Measurements from ENCODE around the gene ASAP3.

DNA sequence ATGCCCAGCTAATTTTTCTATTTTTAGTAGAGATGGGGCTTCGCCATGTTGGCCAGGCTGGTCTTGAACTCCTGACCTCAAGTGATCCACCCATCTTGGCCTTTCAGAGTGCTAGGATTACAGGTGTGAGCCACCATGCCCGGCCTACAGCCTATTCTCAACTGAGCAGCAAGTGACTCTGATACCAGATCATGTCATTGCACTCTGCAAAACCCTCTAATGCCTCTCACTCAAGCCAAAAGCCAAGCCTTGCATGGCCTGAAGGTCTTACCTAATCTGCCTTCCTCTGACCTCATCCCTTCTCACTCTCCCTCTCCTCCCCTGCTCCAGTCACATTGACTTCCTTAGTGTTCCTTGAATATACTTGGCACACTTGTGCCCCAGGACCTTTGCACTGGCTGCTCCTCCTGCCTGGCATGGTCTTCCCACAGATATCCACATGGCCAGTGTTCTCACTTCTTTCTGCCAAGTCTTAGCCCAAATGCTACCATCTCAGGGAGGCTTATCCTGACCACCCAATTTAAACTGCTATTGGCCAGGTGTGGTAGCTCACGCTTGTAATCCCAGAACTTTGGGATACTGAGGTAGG is 8.2 kb upstream of the ASAP3 start:
- TF ChIP-seq, protein P1, sequence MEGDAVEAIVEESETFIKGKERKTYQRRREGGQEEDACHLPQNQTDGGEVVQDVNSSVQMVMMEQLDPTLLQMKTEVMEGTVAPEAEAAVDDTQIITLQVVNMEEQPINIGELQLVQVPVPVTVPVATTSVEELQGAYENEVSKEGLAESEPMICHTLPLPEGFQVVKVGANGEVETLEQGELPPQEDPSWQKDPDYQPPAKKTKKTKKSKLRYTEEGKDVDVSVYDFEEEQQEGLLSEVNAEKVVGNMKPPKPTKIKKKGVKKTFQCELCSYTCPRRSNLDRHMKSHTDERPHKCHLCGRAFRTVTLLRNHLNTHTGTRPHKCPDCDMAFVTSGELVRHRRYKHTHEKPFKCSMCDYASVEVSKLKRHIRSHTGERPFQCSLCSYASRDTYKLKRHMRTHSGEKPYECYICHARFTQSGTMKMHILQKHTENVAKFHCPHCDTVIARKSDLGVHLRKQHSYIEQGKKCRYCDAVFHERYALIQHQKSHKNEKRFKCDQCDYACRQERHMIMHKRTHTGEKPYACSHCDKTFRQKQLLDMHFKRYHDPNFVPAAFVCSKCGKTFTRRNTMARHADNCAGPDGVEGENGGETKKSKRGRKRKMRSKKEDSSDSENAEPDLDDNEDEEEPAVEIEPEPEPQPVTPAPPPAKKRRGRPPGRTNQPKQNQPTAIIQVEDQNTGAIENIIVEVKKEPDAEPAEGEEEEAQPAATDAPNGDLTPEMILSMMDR (IDR thresholded peaks at IDR 0.05 in 8 of 11, conservative IDR thresholded peaks at IDR 0.05 in 3 of 11) = no peak
- TF ChIP-seq POLR2A (IDR thresholded peaks at IDR 0.05) = no peak
- no peak for TF ChIP-seq POLR2AphosphoS5 (IDR thresholded peaks at IDR 0.05)
